ENCODE results near the gene PLEKHA3.

GRCh38 chr2:178536037-178536436 is 55.8 kb downstream of the PLEKHA3 start:
- TF ChIP-seq CTCF (IDR thresholded peaks at IDR 0.05; ENCODE audit: low read depth, low read length) (no peak), MAX (IDR thresholded peaks at IDR 0.05; ENCODE audit: low read depth, low read length) (no peak)

Measured in NB4 (cell line).